PC-3 (cell line): ENCODE measurements around the gene RAPGEF3. TPM values are rescaled to one million over a fixed set of nuclear protein-coding genes. Genes with fewer than 3 reads are reported as not detected.

Source experiments
- ATAC-seq: fragments of 200-7000 bp; cut with Tn5 transposase; 2 replicates; pipeline ENCODE4 v1.9.1; 2020; ENCODE audit warnings: mild to moderate bottlenecking, moderate library complexity
- BruUV-seq: library from RNA; stranded (reverse); fragments of 400-500 nt; replicated peaks from 2 replicates; lab custom pipeline; 2021; lab: Mats Ljungman, UMichigan
- CTCF ChIA-PET: fragments of 300-600 bp; sonication (Branson Sonifier 250); formaldehyde crosslinking; loops from one replicate; lab custom pipeline; 2022; ENCODE audit warnings: antibody characterized with exemption; lab: Charles Lee
- POLR2A ChIA-PET: fragments of 300-600 bp; sonication (Branson Sonifier 250); formaldehyde crosslinking; loops from one replicate; lab custom pipeline; 2022; ENCODE audit warnings: antibody characterized with exemption; ENCODE audit not compliant: unreplicated experiment; lab: Charles Lee
- DNase-seq: peaks from one replicate; pipeline ENCODE4 v3.0.0-alpha.2; 2015
- H2AFZ ChIP-seq: fragments of 300-600 bp; sonication (generic); 2 replicates; pipeline ENCODE4 v1.6.0; 2016; ENCODE audit warnings: antibody characterized with exemption, low read length
- H3F3A ChIP-seq: fragments of 300-600 bp; sonication (generic); one replicate; pipeline ENCODE4 v1.6.0; 2017; ENCODE audit warnings: antibody characterized with exemption, low read length, control low read depth, mild to moderate bottlenecking; ENCODE audit not compliant: unreplicated experiment
- H3K27ac ChIP-seq: fragments of 300-600 bp; sonication (generic); 2 replicates; pipeline ENCODE4 v1.5.1; 2016; ENCODE audit warnings: mild to moderate bottlenecking, low read length
- H3K27me3 ChIP-seq: fragments of 300-600 bp; sonication (generic); 2 replicates; pipeline ENCODE4 v1.6.1; 2016; ENCODE audit warnings: low read length, mixed read lengths
- H3K36me3 ChIP-seq: fragments of 300-600 bp; sonication (generic); 2 replicates; pipeline ENCODE4 v1.6.1; 2016; ENCODE audit warnings: low read depth, mixed run types, low read length, mixed read lengths
- H3K4me1 ChIP-seq: fragments of 300-600 bp; sonication (generic); 2 replicates; pipeline ENCODE4 v1.5.1; 2016; ENCODE audit warnings: low read length; ENCODE audit not compliant: insufficient read depth
- H3K4me2 ChIP-seq: fragments of 300-600 bp; sonication (generic); 2 replicates; pipeline ENCODE4 v1.6.0; 2016; ENCODE audit warnings: low read length
- H3K4me3 ChIP-seq: fragments of 300-600 bp; sonication (generic); 2 replicates; pipeline ENCODE4 v1.5.1; 2016; ENCODE audit warnings: mild to moderate bottlenecking, low read length, mixed read lengths
- H3K79me2 ChIP-seq: fragments of 300-600 bp; sonication (generic); 2 replicates; pipeline ENCODE4 v1.6.1; 2017; ENCODE audit warnings: low read length, mixed read lengths
- H3K9ac ChIP-seq: fragments of 300-600 bp; sonication (generic); 2 replicates; pipeline ENCODE4 v1.6.0; 2016; ENCODE audit warnings: mild to moderate bottlenecking, low read length
- H3K9me2 ChIP-seq: fragments of 300-600 bp; sonication (generic); replicated peaks from 2 replicates; pipeline ENCODE4 v1.6.1; 2016; ENCODE audit warnings: mixed run types, low read length, mixed read lengths
- H3K9me3 ChIP-seq: fragments of 300-600 bp; sonication (generic); 2 replicates; pipeline ENCODE4 v1.6.1; 2016; ENCODE audit warnings: low read length, mixed read lengths
- H4K20me1 ChIP-seq: fragments of 300-600 bp; sonication (generic); 2 replicates; pipeline ENCODE4 v1.6.1; 2016; ENCODE audit warnings: low read length, mixed read lengths
- EZH2 ChIP-seq: fragments of 300-600 bp; sonication (generic); IDR thresholded peaks from one replicate; pipeline ENCODE4 v1.6.1; 2017; ENCODE audit warnings: antibody characterized with exemption, mild to moderate bottlenecking, low read length; ENCODE audit not compliant: unreplicated experiment
- EZH2phosphoT487 ChIP-seq: fragments of 300-600 bp; sonication (generic); IDR thresholded peaks from 2 replicates; pipeline ENCODE4 v1.6.1; 2018; ENCODE audit warnings: mild to moderate bottlenecking, antibody characterized with exemption, low read length, borderline replicate concordance
- intact Hi-C: fragments of 100-400 bp; cut with micrococcal nuclease; formaldehyde crosslinking; loops from 2 replicates; pipeline ENCODE4 v1.9.0; 2023
- total RNA-seq: library from RNA; depleted of rRNA; stranded (reverse); fragments of >200 nt; gene quantifications from 2 replicates; pipeline ENCODE4 v1.2.3, GENCODE V29; 2014
- TF ChIP-seq, protein P1 (sequence below): fragments of 300-600 bp; sonication (generic); conservative IDR thresholded peaks from 2 replicates; pipeline ENCODE4 v1.5.1; 2017; ENCODE audit warnings: antibody characterized with exemption, low read depth, mild to moderate bottlenecking, low read length

RAPGEF3 gene
- total RNA-seq, 1 experiment from 2014 or later: 6.7 TPM

DNA sequence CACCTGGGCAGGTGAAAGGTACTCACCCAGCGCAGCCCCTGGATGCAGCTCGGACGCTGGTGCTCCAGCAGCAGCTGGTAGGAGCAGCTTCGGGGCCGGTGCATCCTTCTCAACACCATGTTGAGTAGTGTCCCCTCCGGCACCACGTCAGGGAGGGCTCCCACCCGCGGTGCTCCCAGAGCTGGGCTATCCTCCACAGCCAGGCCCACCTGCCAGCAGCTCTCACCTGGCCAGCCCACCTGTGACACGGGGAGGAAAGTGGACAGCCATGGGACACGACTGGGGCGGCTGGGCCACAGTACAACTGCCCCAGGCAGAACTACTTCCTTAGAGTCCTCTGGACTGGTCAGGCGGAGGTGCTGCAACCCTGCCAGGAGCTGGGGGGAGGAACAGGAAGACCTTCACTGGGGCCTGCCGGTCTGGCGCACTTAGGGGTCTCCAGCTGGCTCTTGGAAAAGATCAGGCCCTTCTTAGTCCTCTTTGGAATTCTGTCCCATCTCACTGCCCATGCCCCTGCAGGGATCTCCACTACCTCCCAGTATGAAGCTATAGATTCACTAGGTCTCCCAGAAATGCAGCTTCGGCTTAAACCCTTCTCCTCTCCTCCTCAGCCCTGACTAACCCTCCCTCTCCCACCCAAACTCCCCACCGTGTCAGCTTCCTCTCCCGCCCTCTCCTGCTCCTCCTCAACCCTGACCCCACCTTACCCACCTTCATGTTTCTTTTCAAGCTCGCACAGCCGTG is 668 bp downstream of the RAPGEF3 start:
- CTCF ChIA-PET: interaction anchor here (0.6 to 2.3 kb wide), 4 partner anchors 9 to 1687 kb away, joined by 3 to 16 read pairs (median 8); no protein-coding TSS in a partner anchor
- no peak for TF ChIP-seq EZH2phosphoT487
- TF ChIP-seq, protein P1, sequence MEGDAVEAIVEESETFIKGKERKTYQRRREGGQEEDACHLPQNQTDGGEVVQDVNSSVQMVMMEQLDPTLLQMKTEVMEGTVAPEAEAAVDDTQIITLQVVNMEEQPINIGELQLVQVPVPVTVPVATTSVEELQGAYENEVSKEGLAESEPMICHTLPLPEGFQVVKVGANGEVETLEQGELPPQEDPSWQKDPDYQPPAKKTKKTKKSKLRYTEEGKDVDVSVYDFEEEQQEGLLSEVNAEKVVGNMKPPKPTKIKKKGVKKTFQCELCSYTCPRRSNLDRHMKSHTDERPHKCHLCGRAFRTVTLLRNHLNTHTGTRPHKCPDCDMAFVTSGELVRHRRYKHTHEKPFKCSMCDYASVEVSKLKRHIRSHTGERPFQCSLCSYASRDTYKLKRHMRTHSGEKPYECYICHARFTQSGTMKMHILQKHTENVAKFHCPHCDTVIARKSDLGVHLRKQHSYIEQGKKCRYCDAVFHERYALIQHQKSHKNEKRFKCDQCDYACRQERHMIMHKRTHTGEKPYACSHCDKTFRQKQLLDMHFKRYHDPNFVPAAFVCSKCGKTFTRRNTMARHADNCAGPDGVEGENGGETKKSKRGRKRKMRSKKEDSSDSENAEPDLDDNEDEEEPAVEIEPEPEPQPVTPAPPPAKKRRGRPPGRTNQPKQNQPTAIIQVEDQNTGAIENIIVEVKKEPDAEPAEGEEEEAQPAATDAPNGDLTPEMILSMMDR: no peak
- TF ChIP-seq EZH2: no peak
- Histone ChIP-seq H4K20me1 (no peaks in the 10 kb centered on the region), H3K4me3 (peak overlapping the region; percentile 75), H3F3A (peaks cover under 1% of the 10 kb centered on the region), H3K4me1 (peaks cover 53% of the 10 kb centered on the region), H3K27me3 (no peaks in the 10 kb centered on the region), H3K9me2 (no peaks in the 10 kb centered on the region), H3K79me2 (no peaks in the 10 kb centered on the region), H3K9me3 (no peaks in the 10 kb centered on the region), H3K4me2 (peak overlapping the region; percentile 88), H3K36me3 (no peaks in the 10 kb centered on the region), H3K9ac (peak overlapping the region; percentile 76), H3K27ac (no peak overlapping the region), H2AFZ (peak overlapping the region; percentile 78)
- no peak for DNase-seq
- intact Hi-C loops: no loop called here
- no peak; the same call in 1 of the 2 replicates for ATAC-seq
- TSS peak; percentile 31 for BruUV-seq
- POLR2A ChIA-PET: no interaction called here

DNA sequence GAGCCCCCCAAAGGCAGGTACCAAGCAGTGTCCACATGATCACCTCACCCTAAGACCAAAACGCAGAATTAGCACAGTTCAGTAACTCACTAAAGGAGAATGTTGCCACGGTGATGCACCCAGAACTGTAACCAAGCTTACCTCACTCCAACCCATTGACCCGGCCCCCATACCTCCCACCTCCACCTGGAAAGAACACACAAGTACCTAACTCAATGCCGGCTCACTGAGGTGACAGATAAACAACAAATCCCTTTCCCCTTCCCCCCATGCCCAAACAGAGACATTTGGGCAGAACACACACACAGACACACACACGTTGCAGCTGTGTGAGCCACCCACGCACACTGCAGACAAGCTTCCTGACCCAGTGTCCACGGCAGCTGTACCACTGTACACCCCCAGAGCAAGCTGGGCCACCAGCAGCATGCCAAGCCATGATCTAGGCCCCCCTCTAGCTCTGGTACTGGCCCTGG is 1.3 kb downstream of the RAPGEF3 start:
- Histone ChIP-seq H3K4me2 (no peak overlapping the region), H3K4me3 (no peak overlapping the region), H3K9ac (no peak overlapping the region), H4K20me1 (no peaks in the 10 kb centered on the region), H2AFZ (no peak overlapping the region), H3K36me3 (no peaks in the 10 kb centered on the region), H3K9me2 (no peaks in the 10 kb centered on the region), H3K27me3 (no peaks in the 10 kb centered on the region), H3K79me2 (no peaks in the 10 kb centered on the region), H3K4me1 (peaks cover 59% of the 10 kb centered on the region), H3K27ac (no peak overlapping the region), H3F3A (peaks cover 4% of the 10 kb centered on the region), H3K9me3 (no peaks in the 10 kb centered on the region)
- CTCF ChIA-PET: no interaction called here
- ATAC-seq (no peak), DNase-seq (no peak)
- POLR2A ChIA-PET: no interaction called here
- no peak for TF ChIP-seq EZH2
- TF ChIP-seq EZH2phosphoT487: no peak
- TF ChIP-seq, protein P1: no peak
- no TSS peak for BruUV-seq
- intact Hi-C loops: no loop called here
